Measurements from ENCODE around the gene PGM1.
A peak's percentile ranks its signal among the peaks of the same experiment; 100 is the strongest.
"Not testable (repeated sequence)": the region's sequence is repeated elsewhere in the genome, so short reads cannot be mapped to it uniquely, and the experiment has no call there.

The PGM1 gene
- total RNA-seq: 11.5 to 18.6 reads per million in 2 donors

DNA sequence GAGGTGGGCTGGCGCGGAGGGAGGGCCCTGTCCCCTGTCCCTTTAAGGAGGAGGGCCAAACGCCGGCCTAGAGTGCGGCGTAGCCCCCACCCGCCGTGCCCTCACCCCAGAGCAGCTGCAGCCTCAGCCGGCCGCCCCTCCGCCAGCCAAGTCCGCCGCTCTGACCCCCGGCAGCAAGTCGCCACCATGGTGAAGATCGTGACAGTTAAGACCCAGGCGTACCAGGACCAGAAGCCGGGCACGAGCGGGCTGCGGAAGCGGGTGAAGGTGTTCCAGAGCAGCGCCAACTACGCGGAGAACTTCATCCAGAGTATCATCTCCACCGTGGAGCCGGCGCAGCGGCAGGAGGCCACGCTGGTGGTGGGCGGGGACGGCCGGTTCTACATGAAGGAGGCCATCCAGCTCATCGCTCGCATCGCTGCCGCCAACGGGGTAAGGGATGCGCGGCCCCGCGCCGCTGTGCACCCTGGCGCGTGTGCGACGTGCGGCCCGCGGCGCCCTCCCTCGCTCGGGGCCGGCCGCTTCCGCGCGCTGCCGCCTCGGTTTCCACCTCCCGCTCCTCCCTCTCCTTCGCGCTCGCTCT, at the start of gene PGM1:
PGM1 (plus strand) TSS at position 109 of the 583 bp plus-strand sequence; CDS start at position 187, 78 bp downstream.
- peak; percentile 49 to 90 (median 69) for DNase-seq

DNA sequence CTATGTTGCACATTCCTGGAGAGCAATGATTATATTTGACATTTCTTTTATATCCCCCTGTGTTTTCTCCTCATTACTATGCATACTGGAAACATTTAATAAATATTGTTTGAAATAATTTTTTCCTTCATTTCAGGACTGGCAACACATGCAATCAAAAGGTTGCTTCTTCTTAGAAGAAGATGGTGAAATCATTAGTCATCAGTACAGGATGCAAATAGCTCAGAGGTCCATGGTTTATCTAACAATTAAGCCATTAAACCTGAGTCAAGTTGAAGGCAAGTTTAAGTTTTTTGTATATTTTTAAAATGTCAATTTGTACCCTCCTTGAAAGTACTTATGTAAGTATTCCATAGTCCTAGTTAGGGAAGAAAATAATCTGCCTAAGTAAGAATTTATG, 47.4 kb upstream of the PGM1 start:
- no peak for DNase-seq

DNA sequence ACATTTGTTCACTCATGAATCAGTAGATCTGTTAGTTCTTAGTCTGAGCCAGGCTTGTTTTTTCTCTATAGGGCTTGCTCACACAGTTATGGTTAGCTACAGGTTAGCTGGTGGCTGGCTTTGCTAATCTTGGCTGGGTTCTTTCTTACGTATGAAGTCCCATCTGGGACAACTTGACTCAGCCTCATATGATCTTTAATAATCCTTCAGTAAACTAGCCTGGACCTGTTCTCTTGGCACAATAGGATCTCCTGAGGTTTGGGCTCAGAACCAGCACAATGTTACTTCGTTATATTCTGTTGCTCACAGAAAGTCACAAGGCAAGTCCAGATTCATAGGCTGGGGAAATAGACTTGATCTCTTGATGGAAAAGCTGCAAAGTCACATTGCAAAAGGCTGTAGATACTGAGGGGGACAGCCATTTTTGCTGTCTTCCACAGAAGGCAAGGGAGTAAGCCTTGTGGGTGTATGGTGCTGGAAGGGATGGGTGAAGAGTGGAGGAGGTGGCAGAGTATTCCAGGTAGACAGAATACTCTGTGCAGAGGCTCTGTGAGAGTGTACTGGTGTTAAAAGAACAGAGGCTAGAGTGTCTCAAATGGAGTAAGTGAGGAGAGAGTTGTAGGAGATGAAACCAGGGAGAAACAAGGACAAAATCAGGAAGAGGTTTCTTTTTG, 45.5 kb upstream of the PGM1 start:
- DNase-seq: no peak

DNA sequence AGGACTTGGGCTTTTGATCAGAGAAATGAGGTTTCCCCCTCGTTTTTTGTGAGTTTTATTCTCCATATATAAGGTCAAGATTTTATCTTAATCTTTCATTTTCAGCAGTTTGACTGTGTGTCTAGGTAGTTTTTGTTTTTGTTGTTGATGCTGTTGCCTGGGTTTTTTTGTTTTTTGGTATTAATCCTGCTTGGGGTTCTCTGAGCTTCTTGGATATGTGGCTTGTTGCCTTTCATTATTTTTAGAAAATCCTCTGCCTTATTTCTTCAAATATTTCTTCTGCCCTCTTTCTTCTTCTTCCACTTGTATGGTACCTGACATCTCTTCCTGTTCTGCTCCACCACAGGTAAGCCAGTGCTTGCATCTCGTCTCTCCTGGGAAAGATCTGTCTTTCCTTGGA, 44.9 kb upstream of the PGM1 start:
- DNase-seq: no peak

DNA sequence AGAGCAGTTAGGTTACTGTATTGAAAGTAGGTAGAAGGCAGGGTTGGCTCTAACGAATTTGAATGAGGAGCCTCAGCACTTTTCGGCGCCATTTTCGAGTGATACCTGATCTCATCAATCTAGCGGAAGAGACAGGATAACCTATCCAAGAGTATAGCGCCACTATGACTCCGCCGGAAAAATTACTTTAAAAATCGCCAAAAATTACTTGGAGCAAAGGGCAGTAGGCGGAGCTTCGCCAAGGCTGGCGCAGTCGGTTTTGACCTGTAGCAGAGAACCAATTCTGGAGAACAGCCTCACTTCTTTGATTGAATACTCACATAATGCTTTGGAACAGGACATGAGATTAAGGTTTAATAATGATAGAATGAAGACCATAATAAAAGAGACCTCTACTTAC, 44.3 kb upstream of the PGM1 start:
- no peak for DNase-seq

DNA sequence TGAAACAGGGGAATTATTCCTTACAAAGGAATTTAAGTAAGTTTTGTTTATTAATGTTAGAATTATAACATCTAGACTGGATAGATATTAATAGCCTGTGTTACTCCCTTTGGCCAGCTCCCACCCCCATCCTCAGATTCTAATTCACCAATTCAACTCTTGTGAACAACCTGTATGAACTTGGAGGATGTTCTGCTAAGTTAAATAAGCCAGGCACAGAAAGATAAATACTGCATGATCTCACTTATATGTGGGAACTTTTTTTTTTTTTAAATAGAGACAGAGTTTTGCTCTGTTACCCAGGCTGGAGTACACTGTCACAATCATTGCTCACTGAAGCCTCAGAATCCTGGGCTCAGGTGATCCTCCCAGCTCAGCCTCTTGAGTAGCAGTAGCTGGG, 37.7 kb upstream of the PGM1 start:
- no peak for DNase-seq

DNA sequence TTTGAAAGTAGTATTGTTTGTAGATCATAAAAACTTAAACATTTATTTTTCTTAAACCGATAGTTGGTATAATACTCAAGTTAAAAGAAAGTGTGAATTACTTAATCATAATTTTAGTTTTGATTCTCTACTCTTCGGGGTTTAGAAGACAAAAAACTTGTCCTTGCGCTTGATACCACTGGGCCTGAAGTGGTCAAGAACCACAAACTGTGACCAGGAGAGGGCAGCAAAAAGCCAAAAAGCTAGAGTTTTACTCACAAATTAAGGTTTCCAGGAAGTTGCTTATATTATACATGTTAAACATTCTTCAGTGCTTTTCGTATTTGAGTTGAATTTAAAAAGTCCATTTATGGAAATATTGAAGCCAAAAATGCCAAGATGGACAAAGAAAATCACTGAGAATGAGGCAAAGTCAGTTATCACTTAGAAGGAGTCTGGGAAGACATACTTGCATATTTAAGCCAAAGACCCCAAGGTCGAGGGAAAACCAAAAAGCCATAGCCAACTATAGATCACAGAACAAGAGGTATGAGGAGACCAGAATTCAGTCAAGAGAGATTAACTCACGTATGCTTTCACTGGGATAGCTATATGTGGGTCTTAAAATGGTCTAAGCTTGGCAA, 35.7 kb upstream of the PGM1 start:
- DNase-seq: peak in 1 of 5 experiments; percentile 16

DNA sequence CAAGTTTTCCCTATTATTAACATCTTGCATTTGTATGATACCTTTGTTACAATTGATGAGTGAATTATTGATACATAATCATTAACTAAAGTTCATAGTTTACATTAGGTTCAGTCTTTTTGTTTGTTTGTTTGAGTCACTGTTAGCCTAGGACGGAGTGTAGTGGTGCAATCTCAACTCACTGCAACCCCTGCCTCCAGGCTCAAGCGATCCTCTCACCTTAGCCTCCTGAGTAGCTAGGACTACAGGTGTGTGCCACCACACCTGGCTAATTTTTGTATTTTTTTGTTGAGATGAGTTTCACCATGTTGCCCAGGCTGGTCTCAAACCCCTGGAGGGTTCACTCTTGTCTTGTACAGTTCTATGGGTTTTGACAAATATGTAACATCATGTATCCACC, 33.9 kb upstream of the PGM1 start:
- no peak for DNase-seq

DNA sequence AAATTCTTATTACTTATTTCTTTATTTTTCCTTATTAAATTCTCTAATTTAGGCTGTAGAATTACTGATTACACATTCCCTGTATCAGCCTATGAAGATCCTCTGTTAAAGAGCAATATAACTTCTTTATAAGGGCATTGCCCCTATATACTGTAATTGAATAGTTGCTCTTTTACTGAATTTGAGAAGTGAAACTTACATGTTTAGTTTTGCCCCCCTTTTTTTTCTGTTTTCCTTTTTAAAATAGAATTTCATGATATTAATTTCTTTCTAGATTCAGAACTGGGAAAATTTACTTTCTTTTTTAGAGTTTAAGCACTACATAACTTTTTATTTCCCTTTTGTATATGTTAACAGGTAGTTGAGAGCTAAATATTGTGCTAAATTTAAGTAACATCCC, 29.5 kb upstream of the PGM1 start:
- no peak for DNase-seq

DNA sequence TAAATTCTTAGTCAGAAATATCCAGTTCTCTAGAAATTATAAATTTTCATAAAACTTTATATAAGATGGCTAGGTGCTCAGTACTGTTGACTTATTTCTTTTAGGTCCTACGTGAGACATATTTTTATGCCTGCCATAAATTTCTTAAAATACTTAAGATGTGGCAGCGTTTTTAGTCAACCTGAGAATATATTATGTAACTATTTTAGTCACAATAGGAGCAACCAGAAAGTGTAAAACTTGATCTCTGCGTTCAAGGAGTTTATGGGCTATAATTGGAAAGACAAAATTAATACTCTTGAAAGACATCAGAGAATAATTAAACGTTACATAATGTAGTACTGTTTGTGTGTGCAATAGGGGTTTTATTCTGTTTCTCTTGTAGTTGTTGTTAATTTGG, 24.1 kb upstream of the PGM1 start:
- DNase-seq: no peak

DNA sequence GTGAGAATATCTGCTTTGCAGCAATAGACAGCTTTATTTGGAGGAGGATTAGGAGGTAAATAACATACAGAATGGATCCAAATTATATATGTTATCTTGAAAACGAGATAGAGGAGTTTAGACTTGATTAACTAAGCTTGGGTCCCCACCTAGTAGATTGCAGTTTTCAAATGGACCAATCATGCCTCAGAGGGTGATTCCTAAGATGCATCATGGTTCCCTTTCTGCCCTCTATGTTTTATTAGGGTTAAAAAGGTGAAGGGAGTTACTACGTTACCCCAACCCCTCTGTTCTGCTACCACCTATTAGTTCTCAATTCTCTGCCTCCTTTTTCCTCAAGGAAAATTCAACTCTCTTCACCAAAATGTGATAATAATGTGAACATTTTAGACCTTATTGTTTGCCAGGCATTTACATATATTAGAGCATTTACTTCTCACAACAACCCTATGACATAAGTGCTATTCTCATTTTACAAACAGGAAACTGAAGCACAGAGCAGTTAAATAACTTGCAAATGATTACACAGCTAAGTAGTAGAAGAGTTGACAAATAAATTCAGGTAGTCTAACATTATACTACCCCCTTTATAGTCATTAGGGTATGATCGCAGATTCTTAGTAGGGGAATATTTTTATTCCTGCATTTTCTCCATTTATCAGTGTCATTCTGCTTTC, 23.4 kb upstream of the PGM1 start:
- no peak for DNase-seq

DNA sequence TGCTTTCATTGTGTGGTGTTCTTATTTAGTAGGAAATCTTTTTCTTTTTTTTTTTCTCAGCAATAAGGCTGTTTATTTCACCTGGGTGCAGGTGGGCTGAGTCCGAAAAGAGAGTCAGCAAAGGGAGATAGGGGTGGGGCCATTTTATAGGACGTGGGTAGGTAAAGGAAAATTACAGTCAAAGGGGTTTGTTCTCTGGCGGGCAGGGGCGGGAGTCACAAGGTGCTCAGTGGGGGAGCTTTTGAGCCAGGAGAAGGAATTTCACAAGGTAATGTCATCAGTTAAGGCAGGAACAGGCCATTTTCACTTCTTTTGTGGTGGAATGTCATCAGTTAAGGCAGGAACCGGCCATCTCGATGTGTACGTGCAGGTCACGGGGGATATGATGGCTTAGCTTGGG, 20.5 kb upstream of the PGM1 start:
- not testable (repeated sequence) for DNase-seq

DNA sequence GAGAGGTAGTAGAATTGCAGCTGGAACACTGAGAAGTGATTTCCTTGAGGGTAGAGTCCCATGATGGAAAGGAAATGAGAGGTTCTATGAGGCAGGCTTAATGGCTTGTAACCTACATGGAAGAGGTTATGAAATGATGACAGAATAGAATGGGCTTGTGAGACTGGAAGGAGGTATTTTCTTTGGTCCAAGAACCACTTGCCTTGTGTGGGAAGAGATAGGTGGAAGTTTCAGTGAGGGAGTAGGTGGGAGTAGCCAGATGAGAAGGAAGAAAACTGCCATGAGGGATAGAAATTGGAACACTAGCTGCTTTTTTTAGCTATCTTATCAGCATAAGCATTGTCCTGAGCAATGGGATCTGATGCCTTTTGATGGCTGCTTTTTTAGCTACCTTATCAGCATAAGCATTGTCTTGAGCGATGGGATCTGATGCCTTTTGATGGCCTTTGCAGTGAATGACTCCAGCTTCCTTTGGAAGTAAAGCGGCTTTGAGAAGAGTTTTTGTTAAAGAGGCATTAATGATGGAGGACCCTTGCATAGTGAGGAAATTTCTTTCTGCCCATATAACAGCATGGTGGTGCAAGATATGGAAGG, 18.9 kb upstream of the PGM1 start:
- DNase-seq: not testable (repeated sequence)

DNA sequence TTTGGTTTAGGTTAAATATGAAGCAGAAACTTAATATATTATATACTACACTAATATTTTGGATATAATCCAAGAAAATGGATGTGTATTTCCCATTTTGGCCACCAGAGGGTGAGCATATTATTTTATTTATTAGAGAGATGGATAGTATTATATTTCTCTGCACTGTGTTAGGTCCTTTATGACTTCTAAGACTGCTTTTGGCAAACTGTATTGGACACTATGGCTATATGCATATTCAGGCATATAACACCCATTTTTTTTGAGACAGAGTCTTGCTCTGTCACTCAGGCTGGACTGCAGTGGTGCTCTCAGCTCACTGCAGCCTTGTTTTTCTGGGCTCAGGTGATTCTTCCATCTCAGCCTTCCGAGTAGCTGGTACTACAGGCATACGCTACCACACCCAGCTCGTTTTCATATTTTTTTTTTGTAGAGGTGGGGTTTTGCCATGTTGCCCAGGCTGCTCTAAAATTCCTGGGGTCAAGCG, 17.8 kb upstream of the PGM1 start:
- DNase-seq: peak in 2 of 5 experiments; percentile 7 to 10

DNA sequence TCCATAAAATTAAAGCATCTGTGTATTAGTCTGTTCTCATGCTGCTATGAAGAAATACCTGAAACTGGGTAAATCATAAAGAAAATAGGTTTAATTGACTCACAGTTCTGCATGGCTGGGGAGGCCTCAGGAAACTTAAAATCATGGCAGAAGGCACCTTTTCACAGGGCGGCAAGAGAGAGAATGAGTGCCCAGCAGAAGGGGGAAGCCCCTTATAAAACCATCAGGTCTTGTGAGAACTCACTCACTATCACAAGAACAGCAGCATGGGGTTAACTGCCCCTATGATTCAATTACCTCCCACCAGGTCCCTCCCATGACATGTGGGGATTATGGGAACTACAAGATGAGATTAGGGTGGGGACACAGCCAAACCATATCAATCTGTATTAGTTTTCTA, 6.9 kb upstream of the PGM1 start:
- DNase-seq: not testable (repeated sequence)

DNA sequence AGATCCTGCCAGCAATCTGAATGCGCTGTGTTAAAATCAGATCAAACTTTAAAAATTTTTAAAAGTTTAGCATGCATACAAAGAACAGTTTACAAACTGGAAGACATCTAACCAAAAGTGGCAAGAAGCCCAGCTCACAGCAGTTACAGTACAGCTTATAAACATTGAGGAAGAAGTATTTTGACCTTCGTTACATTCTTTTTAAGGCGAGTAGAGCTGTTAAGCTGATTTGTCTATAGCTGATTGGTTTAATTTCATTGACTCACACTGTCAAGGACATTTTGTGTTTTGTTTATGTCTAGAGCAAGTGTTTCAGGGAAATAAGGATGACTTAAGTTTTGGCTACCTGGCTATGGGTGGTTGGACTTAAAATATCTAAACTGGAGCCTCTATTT, 3.0 kb upstream of the PGM1 start:
- no peak for DNase-seq

DNA sequence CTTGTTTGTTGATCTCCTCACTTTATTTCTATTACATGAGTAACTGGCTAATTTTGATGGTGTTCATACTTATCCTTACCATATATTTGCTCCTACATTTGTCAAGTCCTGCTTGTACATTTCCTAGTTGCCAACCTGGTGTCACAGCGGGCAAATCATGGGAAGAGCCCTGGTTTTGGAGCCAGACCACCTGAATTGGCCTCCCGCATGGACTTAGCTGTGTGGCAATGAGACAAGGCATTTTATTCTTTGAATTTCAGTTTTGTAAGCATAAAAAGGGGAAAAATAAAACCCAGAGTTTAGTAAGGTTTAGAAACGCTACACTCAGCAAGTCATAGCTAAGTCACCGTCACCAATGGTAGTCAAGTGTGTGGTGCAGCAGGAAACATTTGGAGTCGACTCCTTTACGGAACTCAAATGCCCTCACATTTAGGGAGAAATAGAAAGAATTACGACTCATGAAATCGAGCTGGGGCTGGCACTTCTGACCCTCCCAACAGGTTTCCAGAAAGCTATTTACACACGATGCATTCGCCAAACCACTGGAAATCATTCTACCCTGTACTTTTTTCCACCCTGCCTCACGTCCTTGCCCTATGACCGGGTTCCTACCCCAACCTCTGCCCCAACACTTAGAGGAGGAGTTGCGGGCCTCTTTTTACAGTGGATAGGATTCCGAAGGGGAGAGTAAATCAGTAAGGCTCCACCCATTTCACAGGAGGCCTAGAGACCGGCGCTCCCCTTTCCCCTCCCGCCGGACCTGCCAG, 492 bp upstream of the PGM1 start:
- peak in 1 of 5 experiments; percentile 69 for DNase-seq

DNA sequence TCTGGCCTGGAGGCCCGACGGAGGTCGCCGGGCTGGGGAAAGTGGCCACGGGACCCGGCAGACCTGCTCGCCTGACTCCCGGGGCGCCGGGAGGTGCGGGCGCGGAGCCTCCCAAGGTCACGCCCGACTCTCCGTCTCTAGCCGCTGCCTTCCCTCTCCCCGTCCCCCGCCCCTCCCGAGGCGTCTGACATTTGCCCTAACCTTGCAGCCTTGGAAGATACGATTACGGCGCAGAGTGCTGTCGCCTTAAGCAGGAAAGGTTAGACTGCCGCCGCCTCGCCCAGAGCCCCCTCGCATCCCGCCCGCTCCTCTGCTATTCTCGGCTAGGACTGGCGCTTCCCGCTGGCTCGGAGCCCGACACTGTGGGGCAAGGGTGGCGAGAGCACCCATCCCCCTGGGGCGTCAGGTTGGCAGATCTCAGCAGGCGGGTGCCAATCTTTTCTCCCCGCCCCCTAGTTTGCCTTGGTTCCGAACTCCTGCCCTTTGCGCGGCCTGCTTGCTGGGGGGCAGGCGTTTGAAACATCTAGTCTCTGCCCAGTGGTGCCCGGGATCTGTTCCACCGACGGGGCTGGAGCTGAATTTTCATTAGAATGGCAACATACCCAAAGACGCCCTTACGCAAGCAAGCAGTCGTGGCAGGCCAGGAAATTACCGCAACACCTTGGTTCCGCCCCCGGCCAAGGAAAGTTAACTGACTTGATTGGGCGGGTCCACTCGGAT, 835 bp downstream of the PGM1 start:
- peak; percentile 41 to 93 (median 73) for DNase-seq

DNA sequence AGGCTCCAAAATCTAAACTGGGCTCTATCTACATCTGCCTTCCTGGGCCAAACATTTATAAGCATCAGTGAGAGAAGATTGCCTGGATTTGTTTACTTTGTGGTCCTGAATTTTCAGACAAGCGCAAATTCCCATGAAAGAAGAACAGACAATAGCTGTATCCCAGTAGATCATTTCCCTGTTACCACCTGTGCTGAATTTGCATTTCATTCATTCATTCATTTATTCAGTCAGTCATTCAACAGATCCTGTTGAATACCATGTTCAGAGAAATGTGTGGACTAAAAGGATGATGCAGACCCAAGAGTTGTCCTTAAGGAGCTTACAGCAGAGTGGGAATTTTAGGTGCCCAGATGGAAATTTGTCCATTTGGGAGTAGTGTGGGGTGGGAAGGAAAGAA, 2.2 kb downstream of the PGM1 start:
- no peak for DNase-seq

DNA sequence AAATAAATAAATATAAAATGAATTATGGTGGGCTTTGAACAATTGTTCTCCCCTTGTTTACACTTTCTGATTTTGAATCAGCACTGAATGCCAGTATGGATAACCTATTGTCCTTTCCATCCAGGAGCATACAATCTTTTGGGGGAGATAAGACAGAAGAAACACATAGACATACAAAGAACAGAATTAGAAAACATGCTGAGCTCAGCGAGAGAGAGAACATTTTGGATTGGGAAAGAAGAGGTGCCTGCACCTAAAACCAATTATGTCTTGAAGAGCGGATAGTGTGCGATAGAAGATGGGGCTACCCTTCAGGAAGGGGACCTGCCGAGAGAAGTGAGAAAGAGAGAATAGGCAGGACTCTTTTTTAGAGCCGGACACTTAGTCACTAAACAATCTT, 6.6 kb downstream of the PGM1 start:
- DNase-seq: no peak

DNA sequence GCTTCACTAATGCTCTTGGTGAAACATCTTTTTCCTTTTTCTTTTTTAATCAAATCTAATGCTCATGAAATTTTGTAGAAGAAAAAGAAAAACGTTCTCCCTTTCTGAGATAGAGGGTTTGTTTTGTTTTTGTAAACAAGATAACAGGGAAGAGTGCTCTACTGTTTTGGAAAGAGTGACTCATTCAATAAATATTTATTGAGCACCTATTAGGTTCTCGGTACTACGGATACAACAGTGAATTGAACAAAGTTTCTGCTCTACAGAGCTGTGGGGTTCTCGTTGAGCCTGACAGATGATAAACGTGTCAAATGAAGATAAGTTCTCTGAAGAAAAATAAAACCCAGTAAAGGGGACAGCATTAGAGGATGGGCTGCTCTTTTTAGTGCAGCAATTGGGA, 7.0 kb downstream of the PGM1 start:
- no peak for DNase-seq

DNA sequence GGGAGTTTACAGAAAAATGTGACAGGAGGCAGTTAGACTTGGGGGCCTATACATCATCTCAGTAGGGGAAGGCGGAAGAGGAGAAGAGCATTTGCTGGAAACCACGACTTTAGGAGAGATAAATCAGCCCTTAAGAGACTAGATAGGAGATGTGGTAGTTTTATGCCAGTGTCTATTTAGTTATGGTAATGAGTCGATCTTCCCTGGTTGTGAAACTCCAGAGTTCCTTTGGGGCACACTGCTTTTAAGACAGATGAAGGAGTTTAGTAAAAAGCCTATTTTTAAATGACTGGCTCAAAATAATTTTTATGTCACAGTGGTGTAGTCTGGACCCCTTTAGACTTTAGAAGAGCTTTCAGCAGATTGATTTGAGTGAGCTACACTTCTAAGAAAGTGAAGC, 7.8 kb downstream of the PGM1 start:
- DNase-seq: no peak

Measured in T-helper 2 cell (primary cell).